ENCODE data around the gene TRAF5.
"Not testable (repeated sequence)": the region's sequence is repeated elsewhere in the genome, so short reads cannot be mapped to it uniquely, and the experiment has no call there.

The TRAF5 gene

GRCh38 chr1:211348547-211348946, 21.9 kb downstream of the TRAF5 start:
- no peak for DNase-seq

- DNase-seq, result no peak
These were observed 23.1 kb downstream of the TRAF5 start for GRCh38 chr1:211349741-211350140.

GRCh38 chr1:211352055-211352454, 25.4 kb downstream of the TRAF5 start:
- not testable (repeated sequence) for DNase-seq

GRCh38 chr1:211352465-211352864, 25.8 kb downstream of the TRAF5 start:
- no peak for DNase-seq

- no peak for DNase-seq
These were observed 26.4 kb downstream of the TRAF5 start for GRCh38 chr1:211352985-211353515.

- no peak for DNase-seq
These were observed 27.1 kb downstream of the TRAF5 start for GRCh38 chr1:211353562-211354212.

GRCh38 chr1:211355873-211356272, 29.2 kb downstream of the TRAF5 start:
- DNase-seq, result no peak

- DNase-seq, result no peak
These were observed 30.2 kb downstream of the TRAF5 start for GRCh38 chr1:211356723-211357407.

GRCh38 chr1:211358685-211359084, 32.1 kb downstream of the TRAF5 start:
- no peak for DNase-seq

- DNase-seq, result no peak
These were observed 33.2 kb downstream of the TRAF5 start for GRCh38 chr1:211359876-211360275.

GRCh38 chr1:211361202-211361601, 34.6 kb downstream of the TRAF5 start:
- no peak for DNase-seq

- no peak for DNase-seq
These were observed 43.0 kb downstream of the TRAF5 start for GRCh38 chr1:211369640-211370039.

- no peak for DNase-seq
These were observed 44.0 kb downstream of the TRAF5 start for GRCh38 chr1:211370669-211371068.

- no peak for DNase-seq
These were observed 44.9 kb downstream of the TRAF5 start for GRCh38 chr1:211371406-211372105.

GRCh38 chr1:211372463-211372862, 45.8 kb downstream of the TRAF5 start:
- DNase-seq, result no peak

GRCh38 chr1:211375146-211375818, 48.6 kb downstream of the TRAF5 start:
- DNase-seq, result no peak

- no peak for DNase-seq
These were observed 49.3 kb downstream of the TRAF5 start for GRCh38 chr1:211375949-211376348.

GRCh38 chr1:211376807-211377470, 50.3 kb downstream of the TRAF5 start:
- DNase-seq, result no peak

- DNase-seq, result no peak
These were observed 51.2 kb downstream of the TRAF5 start for GRCh38 chr1:211377539-211378450.

- DNase-seq, result no peak
These were observed 52.2 kb downstream of the TRAF5 start for GRCh38 chr1:211378844-211379243.

GRCh38 chr1:211379446-211379845, 52.8 kb downstream of the TRAF5 start:
- no peak for DNase-seq

Measured in NCI-H1417 treated with DMSO at 0.1 percent for 48 hours (cell line).